H1 (cell line): ENCODE data around the gene TENT4A. TPM values are rescaled to one million over a fixed set of nuclear protein-coding genes. Genes with fewer than 3 reads are reported as not detected.

Experiments
- CTCF ChIA-PET: fragments of 300-600 bp; sonication (Branson Sonifier 250); formaldehyde crosslinking; loops from one replicate; lab custom pipeline; 2021; ENCODE audit not compliant: partially characterized antibody; lab: Charles Lee
- POLR2A ChIA-PET: fragments of 300-600 bp; sonication (Branson Sonifier 250); formaldehyde crosslinking; loops from one replicate; lab custom pipeline; 2021; ENCODE audit warnings: inconsistent platforms; ENCODE audit not compliant: partially characterized antibody; lab: Charles Lee
- DNase-seq, 2 experiments: peaks; one replicate each; pipeline versions ENCODE4 v3.0.0 to v3.0.0-alpha.2; 2010 to 2022; ENCODE audit warnings: low spot score in 2 of 2, low read depth in 1 of 2, mixed read lengths in 1 of 2
- FAIRE-seq: peaks from 2 replicates; lab custom pipeline; 2011; peaks lifted over from hg19 to GRCh38; lab: Jason Lieb, UNC
- H2AFZ ChIP-seq: 2 replicates; pipeline ENCODE4 v1.8.1; 2012; ENCODE audit warnings: low read length, inconsistent platforms
- H2AK5ac ChIP-seq: 2 replicates; pipeline ENCODE4 v1.6.1; 2013; ENCODE audit warnings: low read depth, low read length
- H2BK120ac ChIP-seq: replicated peaks from 2 replicates; pipeline ENCODE3; 2013; ENCODE audit warnings: low read depth, low read length, inconsistent platforms
- H2BK12ac ChIP-seq: 2 replicates; pipeline ENCODE4 v1.6.1; 2013; ENCODE audit warnings: low read depth, low read length
- H2BK15ac ChIP-seq: 2 replicates; pipeline ENCODE4 v1.6.1; 2013; ENCODE audit warnings: low read length
- H2BK20ac ChIP-seq: 2 replicates; pipeline ENCODE4 v1.6.1; 2013; ENCODE audit warnings: low read length
- H2BK5ac ChIP-seq: 2 replicates; pipeline ENCODE4 v1.6.1; 2013; ENCODE audit warnings: low read depth, low read length
- H3K14ac ChIP-seq: 2 replicates; pipeline ENCODE4 v1.6.1; 2013; ENCODE audit warnings: inconsistent platforms; ENCODE audit not compliant: insufficient read length
- H3K18ac ChIP-seq: 2 replicates; pipeline ENCODE4 v1.6.1; 2013; ENCODE audit warnings: low read length; ENCODE audit errors: extremely low read depth
- H3K23ac ChIP-seq: 2 replicates; pipeline ENCODE4 v1.6.1; 2013; ENCODE audit warnings: inconsistent platforms; ENCODE audit not compliant: insufficient read length
- H3K23me2 ChIP-seq: 2 replicates; pipeline ENCODE4 v1.6.1; 2013; ENCODE audit warnings: low read depth, low read length
- H3K27ac ChIP-seq: 2 replicates; pipeline ENCODE4 v1.6.1; 2011; ENCODE audit warnings: low read depth, low read length, inconsistent platforms
- H3K27me3 ChIP-seq, 4 experiments: replicated peaks in 1 of 4; 1 replicate in 1 of 4; 2 replicates in 3 of 4; pipeline versions ENCODE4 v1.6.1 to v1.8.1; 2011 to 2013; ENCODE audit warnings: low read length in 3 of 4, mild to moderate bottlenecking in 3 of 4, inconsistent platforms in 2 of 4, mixed read lengths in 2 of 4, moderate library complexity in 1 of 4; ENCODE audit not compliant: control insufficient read depth in 3 of 4, insufficient read depth in 3 of 4; ENCODE audit errors: extremely low read depth in 1 of 4
- H3K36me3 ChIP-seq, 4 experiments: 2 replicates each; pipeline versions ENCODE4 v1.6.1 to v1.8.1; 2011 to 2013; ENCODE audit warnings: mild to moderate bottlenecking in 4 of 4, low read length in 3 of 4, moderate library complexity in 2 of 4, control low read depth in 1 of 4, inconsistent platforms in 1 of 4; ENCODE audit not compliant: insufficient read depth in 4 of 4, control insufficient read depth in 2 of 4
- H3K4ac ChIP-seq: replicated peaks from 2 replicates; pipeline ENCODE3; 2013; ENCODE audit warnings: low read length, low read depth, mixed read lengths, inconsistent platforms; ENCODE audit not compliant: insufficient read length
- H3K4me1 ChIP-seq, 4 experiments: replicated peaks in 1 of 4; 1 replicate in 1 of 4; 2 replicates in 3 of 4; pipeline versions ENCODE4 v1.6.1 to v1.8.1; 2011 to 2013; ENCODE audit warnings: low read length in 3 of 4, inconsistent platforms in 2 of 4, mixed read lengths in 1 of 4; ENCODE audit not compliant: insufficient read depth in 4 of 4, control insufficient read depth in 3 of 4
- H3K4me2 ChIP-seq, 2 experiments: 2 replicates each; pipeline versions ENCODE4 v1.6.1 to v1.8.1; 2011 to 2013; ENCODE audit warnings: low read depth in 2 of 2, low read length in 2 of 2, control low read depth in 1 of 2, inconsistent platforms in 1 of 2, mild to moderate bottlenecking in 1 of 2; ENCODE audit not compliant: insufficient read depth in 1 of 2
- H3K4me3 ChIP-seq, 4 experiments: fragments of 200-600, 300-600 bp in 1 of 4; sonication (generic), shearing (Covaris generic), sonication (Bioruptor Twin) in 1 of 4; 2 replicates each; pipeline versions ENCODE4 v1.5.1 to v1.8.1; 2011 to 2016; ENCODE audit warnings: low read length in 4 of 4, low read depth in 3 of 4, control low read depth in 2 of 4, inconsistent platforms in 2 of 4, mild to moderate bottlenecking in 2 of 4, mixed read lengths in 1 of 4, moderate library complexity in 1 of 4; ENCODE audit not compliant: insufficient read depth in 2 of 4; ENCODE audit errors: extremely low read depth in 1 of 4
- H3K56ac ChIP-seq: replicated peaks from 2 replicates; pipeline ENCODE3; 2013; ENCODE audit warnings: low read depth, mild to moderate bottlenecking, mixed read lengths, low read length, inconsistent platforms; ENCODE audit not compliant: insufficient read length
- H3K79me1 ChIP-seq: 2 replicates; pipeline ENCODE4 v1.6.1; 2013; ENCODE audit warnings: low read depth, low read length, control low read depth
- H3K79me2 ChIP-seq, 2 experiments: 2 replicates each; pipeline versions ENCODE4 v1.6.1 to v1.8.1; 2012 to 2013; ENCODE audit warnings: low read length in 2 of 2, mild to moderate bottlenecking in 2 of 2, inconsistent platforms in 1 of 2; ENCODE audit not compliant: insufficient read depth in 2 of 2, control insufficient read depth in 1 of 2
- H3K9ac ChIP-seq, 4 experiments: replicated peaks in 1 of 4; 1 replicate in 1 of 4; 2 replicates in 3 of 4; pipeline versions ENCODE4 v1.6.1 to v1.8.1; 2011 to 2013; ENCODE audit warnings: low read depth in 3 of 4, low read length in 3 of 4, control low read depth in 2 of 4, mild to moderate bottlenecking in 2 of 4, moderate library complexity in 2 of 4, inconsistent platforms in 1 of 4; ENCODE audit errors: extremely low read depth in 1 of 4
- H3K9me3 ChIP-seq, 2 experiments: 2 replicates each; pipeline versions ENCODE4 v1.6.1 to v1.8.1; 2012 to 2013; ENCODE audit warnings: mild to moderate bottlenecking in 2 of 2, moderate library complexity in 2 of 2, control low read depth in 1 of 2, inconsistent platforms in 1 of 2, low read depth in 1 of 2, low read length in 1 of 2, mixed read lengths in 1 of 2; ENCODE audit not compliant: insufficient read depth in 2 of 2
- H4K20me1 ChIP-seq, 2 experiments: replicated peaks in 1 of 2; 2 replicates each; pipeline versions ENCODE3 to v1.8.1; 2011 to 2013; ENCODE audit warnings: inconsistent platforms in 2 of 2, low read length in 2 of 2, mild to moderate bottlenecking in 1 of 2; ENCODE audit not compliant: insufficient read depth in 2 of 2, control insufficient read depth in 1 of 2
- H4K5ac ChIP-seq: 2 replicates; pipeline ENCODE4 v1.6.1; 2013; ENCODE audit warnings: low read length, low read depth, mixed read lengths, inconsistent platforms; ENCODE audit not compliant: insufficient read length
- H4K8ac ChIP-seq: 2 replicates; pipeline ENCODE4 v1.8.0; 2013; ENCODE audit warnings: mild to moderate bottlenecking, moderate library complexity, low read length, inconsistent platforms; ENCODE audit not compliant: insufficient read depth; ENCODE audit errors: extremely low read depth
- H4K91ac ChIP-seq: replicated peaks from 2 replicates; pipeline ENCODE3; 2013; ENCODE audit warnings: low read length, mixed read lengths, inconsistent platforms; ENCODE audit not compliant: insufficient read length
- ATF2 ChIP-seq: IDR thresholded peaks from 2 replicates; pipeline ENCODE4 v1.6.1; 2012; ENCODE audit warnings: low read length, inconsistent platforms
- CBX5 ChIP-seq: fragments of 300-800, 300-1000 bp; sonication (generic); IDR thresholded peaks from 2 replicates; pipeline ENCODE4 v1.7.1; 2016; ENCODE audit warnings: antibody characterized with exemption, low read length, low read depth
- FOSL1 ChIP-seq: IDR thresholded peaks from 2 replicates; pipeline ENCODE4 v1.6.1; 2011; ENCODE audit warnings: mild to moderate bottlenecking, low read depth, low read length, moderate library complexity; ENCODE audit not compliant: insufficient read depth
- HDAC2 ChIP-seq, 2 experiments: fragments of 300-600 bp in 1 of 2; sonication (generic) in 1 of 2; IDR thresholded peaks; 2 replicates each; pipeline ENCODE4 v1.6.1; 2011 to 2012; ENCODE audit warnings: low read depth in 2 of 2, low read length in 2 of 2, mild to moderate bottlenecking in 2 of 2, moderate library complexity in 2 of 2, borderline replicate concordance in 1 of 2, inconsistent platforms in 1 of 2
- POU5F1 ChIP-seq: IDR thresholded peaks from 2 replicates; pipeline ENCODE4 v1.6.1; 2011; ENCODE audit warnings: low read depth, mild to moderate bottlenecking, low read length, moderate library complexity
- RFX5 ChIP-seq: IDR thresholded peaks from 2 replicates; pipeline ENCODE4 v1.6.1; 2011; ENCODE audit warnings: low read depth, low read length, improper control_type of control experiment, borderline replicate concordance
- SIN3A ChIP-seq, 2 experiments: IDR thresholded peaks in 1 of 2; conservative IDR thresholded peaks in 1 of 2; 2 replicates each; pipeline ENCODE4 v1.6.1; 2011 to 2012; ENCODE audit warnings: low read length in 2 of 2, improper control_type of control experiment in 1 of 2, low read depth in 1 of 2, mild to moderate bottlenecking in 1 of 2
- SIRT6 ChIP-seq: IDR thresholded peaks from one replicate; pipeline ENCODE4 v1.7.1; 2012; ENCODE audit warnings: low read length, inconsistent platforms
- TAF7 ChIP-seq: optimal IDR thresholded peaks from 2 replicates; pipeline ENCODE3; 2011; ENCODE audit warnings: low read depth, mild to moderate bottlenecking, inconsistent platforms, low read length, moderate library complexity, borderline replicate concordance
- ZNF274 ChIP-seq: IDR thresholded peaks from 2 replicates; pipeline ENCODE4 v1.7.0; 2012; ENCODE audit warnings: low read length, borderline replicate concordance; ENCODE audit errors: extremely low read depth
- WGBS, 2 experiments: shearing (Covaris generic) in 1 of 2; methylation state at CpG; one replicate each; pipeline versions ENCODE4 v1.1.6 to v1.1.7; 2013 to 2015; ENCODE audit warnings: low lambda C conversion rate in 2 of 2, mixed read lengths in 2 of 2, inconsistent platforms in 1 of 2, low coverage in 1 of 2, missing lambda C conversion rate in 1 of 2; ENCODE audit not compliant: insufficient replicate concordance in 2 of 2, insufficient coverage in 1 of 2, insufficient read length in 1 of 2; ENCODE audit errors: extremely low coverage in 1 of 2, missing lambda C conversion rate in 1 of 2; 5-methylcytosine and 5-hydroxymethylcytosine counted together
- polyA plus RNA-seq, 7 experiments: library from polyadenylated mRNA; depleted of rRNA in 3 of 7; stranded (reverse) in 5 of 7; unstranded in 2 of 7; fragments of >200 nt in 5 of 7; fragments of 200-250 nt in 2 of 7; gene quantifications; 1 replicate in 5 of 7; 2 replicates in 1 of 7; 4 replicates in 1 of 7; pipeline versions ENCODE4 v1.2.1 to v1.2.3, GENCODE V29; 2011 to 2013; ENCODE audit warnings: missing spikeins in 2 of 7, mixed read lengths in 2 of 7
- total RNA-seq: library from RNA; stranded (reverse); fragmentation: NEBNext Ultra II Directional; extraction: Animal tissue kit (Norgen Biotek cat#: 25700); gene quantifications from 2 replicates; pipeline ENCODE4 v1.2.1, GENCODE V29; 2021
- TF ChIP-seq, protein P1 (sequence below): IDR thresholded peaks from 2 replicates; pipeline ENCODE4 v1.6.1; 2012; ENCODE audit warnings: inconsistent platforms

TENT4A gene
- total and polyA plus RNA-seq, 2 of the 8 experiments (the other 6 are each of a cell fraction or from before 2014, with no cell fraction given) = 8.9 to 25.1 TPM

GRCh38 chr5:6791031-6791430, 77.8 kb downstream of the TENT4A start:
- Histone ChIP-seq H2BK120ac (no peak overlapping the region), H3K23ac (no peak overlapping the region), H3K23me2 (no peaks in the 10 kb centered on the region; the same call in 1 of the 2 replicates), H4K5ac (no peak overlapping the region), H3K36me3 (no peaks in the 10 kb centered on the region), H3K56ac (no peak overlapping the region), H2AFZ (no peak overlapping the region), H4K20me1 (no peaks in the 10 kb centered on the region), H3K18ac (no peak overlapping the region), H3K4me3 (no peak overlapping the region), H3K4me2 (no peak overlapping the region), H3K27ac (no peak overlapping the region), H2BK5ac (no peak overlapping the region), H2BK15ac (no peak overlapping the region), H3K14ac (no peak overlapping the region), H2BK12ac (no peak overlapping the region; the same call in 1 of the 2 replicates), H3K9me3 (no peaks in the 10 kb centered on the region), H3K79me2 (no peaks in the 10 kb centered on the region), H3K4ac (no peak overlapping the region), H2BK20ac (no peak overlapping the region), H4K8ac (no peak overlapping the region), H3K4me1 (no peaks in the 10 kb centered on the region), H2AK5ac (no peak overlapping the region), H3K27me3 (no peaks in the 10 kb centered on the region), H3K79me1 (no peaks in the 10 kb centered on the region), H4K91ac (no peak overlapping the region), H3K9ac (no peak overlapping the region)
- 85% methylated on average over 10 of the region's 10 CpGs; no CpG with 5 or more reads in 1 of the 2 experiments for WGBS, 2 experiments
- CTCF ChIA-PET = interaction anchor here (0.6 to 5.6 kb wide), 9 partner anchors 9 to 1037 kb away, joined by 3 to 58 read pairs (median 4); no protein-coding TSS in a partner anchor
- POLR2A ChIA-PET = interaction anchor here (0.9 kb wide), 1 partner anchor 27 kb away, joined by 3 read pairs; no protein-coding TSS in a partner anchor
- FAIRE-seq (no peak), DNase-seq (no peak)
- TF ChIP-seq, protein P1, sequence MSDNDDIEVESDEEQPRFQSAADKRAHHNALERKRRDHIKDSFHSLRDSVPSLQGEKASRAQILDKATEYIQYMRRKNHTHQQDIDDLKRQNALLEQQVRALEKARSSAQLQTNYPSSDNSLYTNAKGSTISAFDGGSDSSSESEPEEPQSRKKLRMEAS = no peak
- TF ChIP-seq CBX5 (no peak), FOSL1 (no peak), SIRT6 (no peak), SIN3A (conservative IDR thresholded peaks at IDR 0.05 in 1 of 2, IDR thresholded peaks at IDR 0.05 in 1 of 2; ENCODE audit: low read depth in 1 of 2, low read length in 2 of 2) (no peak), ATF2 (no peak), TAF7 (no peak), POU5F1 (no peak), HDAC2 (IDR thresholded peaks at IDR 0.05; ENCODE audit: borderline replicate concordance in 1 of 2, low read depth in 2 of 2, low read length in 2 of 2) (no peak), ZNF274 (no peak), RFX5 (no peak)
